ENCODE data around the gene NFIA.

Gene NFIA

DNA sequence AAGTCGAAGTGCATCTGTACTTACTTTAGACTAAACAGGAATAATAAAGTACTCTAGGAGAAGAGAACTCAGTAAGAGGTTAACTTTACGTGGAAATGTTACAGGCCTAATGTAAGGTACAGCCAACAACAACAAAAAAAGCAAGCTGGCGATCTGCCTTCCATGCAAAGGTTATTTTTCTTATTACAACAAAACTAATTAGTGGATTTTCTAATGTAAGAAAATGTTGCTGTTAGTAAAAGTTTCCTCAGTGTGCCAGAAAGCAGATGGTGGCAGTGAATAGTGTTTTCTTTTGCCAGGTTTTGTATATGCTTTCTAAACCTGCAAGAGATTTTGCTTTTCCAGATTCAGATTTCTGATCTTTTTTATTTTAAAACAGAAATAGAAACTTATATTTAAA, 179.2 kb downstream of the NFIA start:
- TF ChIP-seq, protein P1, sequence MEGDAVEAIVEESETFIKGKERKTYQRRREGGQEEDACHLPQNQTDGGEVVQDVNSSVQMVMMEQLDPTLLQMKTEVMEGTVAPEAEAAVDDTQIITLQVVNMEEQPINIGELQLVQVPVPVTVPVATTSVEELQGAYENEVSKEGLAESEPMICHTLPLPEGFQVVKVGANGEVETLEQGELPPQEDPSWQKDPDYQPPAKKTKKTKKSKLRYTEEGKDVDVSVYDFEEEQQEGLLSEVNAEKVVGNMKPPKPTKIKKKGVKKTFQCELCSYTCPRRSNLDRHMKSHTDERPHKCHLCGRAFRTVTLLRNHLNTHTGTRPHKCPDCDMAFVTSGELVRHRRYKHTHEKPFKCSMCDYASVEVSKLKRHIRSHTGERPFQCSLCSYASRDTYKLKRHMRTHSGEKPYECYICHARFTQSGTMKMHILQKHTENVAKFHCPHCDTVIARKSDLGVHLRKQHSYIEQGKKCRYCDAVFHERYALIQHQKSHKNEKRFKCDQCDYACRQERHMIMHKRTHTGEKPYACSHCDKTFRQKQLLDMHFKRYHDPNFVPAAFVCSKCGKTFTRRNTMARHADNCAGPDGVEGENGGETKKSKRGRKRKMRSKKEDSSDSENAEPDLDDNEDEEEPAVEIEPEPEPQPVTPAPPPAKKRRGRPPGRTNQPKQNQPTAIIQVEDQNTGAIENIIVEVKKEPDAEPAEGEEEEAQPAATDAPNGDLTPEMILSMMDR (conservative IDR thresholded peaks at IDR 0.05; ENCODE audit: low read depth, low read length) = no peak
- no peak overlapping the region for H3K4me3 ChIP-seq (ENCODE audit: low read depth, low read length)
- no peak for DNase-seq (ENCODE audit: low read depth)

DNA sequence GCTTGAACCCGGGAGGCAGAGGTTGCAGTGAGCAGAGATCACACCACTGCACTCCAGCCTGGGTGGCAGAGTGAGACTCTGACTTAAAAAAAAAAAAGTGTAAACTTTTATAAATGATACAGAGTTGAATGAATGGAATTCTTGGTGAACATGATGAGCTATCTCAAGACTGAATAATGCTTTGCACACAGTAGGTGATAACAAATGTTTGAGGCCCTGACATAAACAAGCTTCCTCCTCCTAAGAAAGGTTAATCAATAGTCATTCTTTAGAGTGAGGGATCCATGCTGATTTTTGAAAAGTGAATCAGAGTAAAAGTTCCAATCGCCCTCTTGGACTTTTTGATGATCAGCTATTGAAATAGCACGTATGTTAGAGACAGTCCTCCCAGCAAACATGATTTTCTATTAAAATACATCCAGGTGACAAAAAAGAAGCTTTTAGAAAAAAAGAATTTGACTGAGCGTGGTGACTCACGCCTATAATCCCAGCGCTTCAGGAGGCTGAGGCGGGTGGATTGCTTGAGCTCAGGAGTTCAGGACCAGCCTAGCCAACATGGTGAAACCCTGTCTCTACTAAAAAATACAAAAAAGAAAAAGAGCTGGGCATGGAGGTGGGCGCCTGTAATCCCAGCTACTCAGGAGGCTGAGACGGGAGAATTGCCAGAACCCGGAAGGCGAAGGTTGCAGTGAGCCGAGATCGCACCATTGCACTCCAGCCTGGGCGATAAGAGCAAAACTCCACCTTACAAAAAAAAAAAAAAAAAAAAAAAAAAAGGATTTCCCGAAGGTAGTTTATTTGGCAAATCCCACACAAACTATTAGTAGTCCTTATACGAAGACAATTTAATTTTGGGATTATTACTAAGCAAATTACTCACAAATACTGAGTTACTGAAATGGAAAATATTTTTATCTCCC, 181.8 kb downstream of the NFIA start:
- no peak overlapping the region for H3K4me3 ChIP-seq (ENCODE audit: low read depth, low read length)
- DNase-seq (ENCODE audit: low read depth) = no peak
- TF ChIP-seq, protein P1 (conservative IDR thresholded peaks at IDR 0.05; ENCODE audit: low read depth, low read length) = no peak

DNA sequence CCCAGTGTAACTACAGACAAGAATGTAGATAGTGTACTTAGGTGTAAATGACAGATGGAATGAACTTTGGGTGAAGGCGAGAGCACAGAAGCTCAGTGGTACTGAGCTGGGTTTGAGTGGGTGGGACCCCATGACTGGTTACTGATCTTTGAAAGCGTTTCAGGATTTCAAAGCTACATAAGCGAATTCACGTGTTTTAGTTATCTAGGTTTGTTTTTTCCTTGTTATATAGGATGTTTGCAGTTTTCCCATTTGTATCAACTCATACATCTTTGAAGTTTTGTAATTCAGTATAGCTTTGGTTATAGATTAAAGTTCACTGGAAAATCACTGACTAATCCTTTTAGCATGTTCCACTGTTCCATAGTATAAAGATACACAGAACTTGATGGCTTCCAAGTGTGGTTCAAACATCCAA, 182.5 kb downstream of the NFIA start:
- TF ChIP-seq, protein P1 (conservative IDR thresholded peaks at IDR 0.05; ENCODE audit: low read depth, low read length) = no peak
- no peak for DNase-seq (ENCODE audit: low read depth)
- H3K4me3 ChIP-seq (ENCODE audit: low read depth, low read length) = no peak overlapping the region

DNA sequence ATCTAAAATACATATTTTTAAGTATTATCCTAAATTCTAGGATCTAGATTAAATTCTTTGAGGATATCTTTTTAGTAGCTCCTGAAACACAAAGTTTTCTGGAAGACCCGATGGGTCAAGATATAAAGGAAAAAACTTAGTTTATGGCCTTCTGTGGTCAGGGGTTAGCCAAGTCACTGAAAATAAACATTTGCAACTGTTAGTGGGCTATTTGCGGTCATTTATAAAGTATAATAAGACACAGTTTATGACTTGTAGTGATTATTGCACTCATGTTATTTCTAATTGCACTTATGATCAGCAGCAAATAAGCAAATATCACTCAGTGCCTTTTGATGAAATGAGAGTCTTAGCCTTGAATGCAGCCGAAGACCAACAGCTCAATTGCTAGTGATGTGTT, 183.3 kb downstream of the NFIA start:
- TF ChIP-seq, protein P1 (conservative IDR thresholded peaks at IDR 0.05; ENCODE audit: low read depth, low read length) = no peak
- H3K4me3 ChIP-seq (ENCODE audit: low read depth, low read length) = no peak overlapping the region
- DNase-seq (ENCODE audit: low read depth) = no peak

GRCh38 chr1:61266738-61267137, 184.4 kb downstream of the NFIA start:
- no peak for DNase-seq (ENCODE audit: low read depth)
- no peak overlapping the region for H3K4me3 ChIP-seq (ENCODE audit: low read depth, low read length)
- TF ChIP-seq, protein P1 (conservative IDR thresholded peaks at IDR 0.05; ENCODE audit: low read depth, low read length) = no peak

- TF ChIP-seq, protein P1 (conservative IDR thresholded peaks at IDR 0.05; ENCODE audit: low read depth, low read length) = no peak
- no peak overlapping the region for H3K4me3 ChIP-seq (ENCODE audit: low read depth, low read length)
Observed at GRCh38 chr1:61268546-61269240, 186.3 kb downstream of the NFIA start.

More at GRCh38 chr1:61268546-61269240, 186.3 kb downstream of the NFIA start:
- DNase-seq (ENCODE audit: low read depth) = no peak

Data from choroid plexus epithelial cell (primary cell).